ENCODE measurements around the gene RHO.
"Not testable (repeated sequence)": the region's sequence is repeated elsewhere in the genome, so short reads cannot be mapped to it uniquely, and the experiment has no call there.

RHO gene

DNA sequence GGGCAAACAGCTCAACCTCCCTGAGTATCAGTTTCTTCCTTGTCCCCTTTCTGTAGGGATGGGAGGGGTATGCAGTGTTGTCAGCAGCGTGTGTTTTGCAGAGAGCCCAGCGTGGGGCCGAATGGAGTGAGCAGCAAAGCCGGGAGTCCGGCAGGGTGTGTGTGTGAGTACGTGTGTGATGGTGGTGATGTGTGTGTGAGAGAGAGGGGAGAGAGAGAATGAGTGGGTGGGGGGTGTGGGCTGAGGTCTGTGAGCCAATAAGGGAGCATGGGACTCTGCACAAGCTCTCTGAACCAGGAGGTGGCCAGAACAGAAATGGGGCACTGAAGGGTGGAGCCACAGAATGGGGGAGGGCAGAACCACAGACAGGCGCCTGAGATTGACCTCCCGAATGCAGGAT is 44.6 kb upstream of the RHO start:
- Histone ChIP-seq H4K20me1 (ENCODE audit: insufficient read depth, low read length) (no peaks in the 10 kb centered on the region), H3K4me1 (ENCODE audit: insufficient read depth, low read length, severe bottlenecking) (peaks cover 6% of the 10 kb centered on the region), H3K9me3 (ENCODE audit: low read length) (no peaks in the 10 kb centered on the region), H3K36me3 (ENCODE audit: insufficient read depth, low read length) (peaks cover 10% of the 10 kb centered on the region; the same call in 1 of the 2 replicates), H3K9me2 (ENCODE audit: low read depth, low read length) (no peaks in the 10 kb centered on the region), H3K27ac (ENCODE audit: low read depth, low read length, poor library complexity, severe bottlenecking) (no peak overlapping the region), H3K79me2 (ENCODE audit: insufficient read depth, low read length) (no peaks in the 10 kb centered on the region), H3K4me2 (ENCODE audit: low read length) (no peak overlapping the region), H3K27me3 (ENCODE audit: insufficient read depth, low read length) (no peaks in the 10 kb centered on the region), H3K9ac (ENCODE audit: low read length) (no peak overlapping the region), H3F3A (ENCODE audit: insufficient read depth, low read length) (no peaks in the 10 kb centered on the region), H2AFZ (ENCODE audit: low read length) (no peak overlapping the region), H3K4me3 (ENCODE audit: low read depth, low read length, poor library complexity, severe bottlenecking) (no peak overlapping the region)
- TF ChIP-seq EZH2 (IDR thresholded peaks at IDR 0.05; ENCODE audit: borderline replicate concordance, low read length) (no peak), CTCF (IDR thresholded peaks at IDR 0.05; ENCODE audit: low read length) (no peak)

- not testable (repeated sequence) for H3K27me3 ChIP-seq (ENCODE audit: insufficient read depth, low read length); H3K4me2 ChIP-seq (ENCODE audit: low read length); H3K4me1 ChIP-seq (ENCODE audit: insufficient read depth, low read length, severe bottlenecking); H3K79me2 ChIP-seq (ENCODE audit: insufficient read depth, low read length); H3K9ac ChIP-seq (ENCODE audit: low read length); H3K9me3 ChIP-seq (ENCODE audit: low read length); H3F3A ChIP-seq (ENCODE audit: insufficient read depth, low read length); H3K4me3 ChIP-seq (ENCODE audit: low read depth, low read length, poor library complexity, severe bottlenecking); H4K20me1 ChIP-seq (ENCODE audit: insufficient read depth, low read length); H2AFZ ChIP-seq (ENCODE audit: low read length); H3K36me3 ChIP-seq (ENCODE audit: insufficient read depth, low read length); H3K9me2 ChIP-seq (ENCODE audit: low read depth, low read length); H3K27ac ChIP-seq (ENCODE audit: low read depth, low read length, poor library complexity, severe bottlenecking)
These were observed 43.3 kb upstream of the RHO start for GRCh38 chr3:129485146-129485545.

DNA sequence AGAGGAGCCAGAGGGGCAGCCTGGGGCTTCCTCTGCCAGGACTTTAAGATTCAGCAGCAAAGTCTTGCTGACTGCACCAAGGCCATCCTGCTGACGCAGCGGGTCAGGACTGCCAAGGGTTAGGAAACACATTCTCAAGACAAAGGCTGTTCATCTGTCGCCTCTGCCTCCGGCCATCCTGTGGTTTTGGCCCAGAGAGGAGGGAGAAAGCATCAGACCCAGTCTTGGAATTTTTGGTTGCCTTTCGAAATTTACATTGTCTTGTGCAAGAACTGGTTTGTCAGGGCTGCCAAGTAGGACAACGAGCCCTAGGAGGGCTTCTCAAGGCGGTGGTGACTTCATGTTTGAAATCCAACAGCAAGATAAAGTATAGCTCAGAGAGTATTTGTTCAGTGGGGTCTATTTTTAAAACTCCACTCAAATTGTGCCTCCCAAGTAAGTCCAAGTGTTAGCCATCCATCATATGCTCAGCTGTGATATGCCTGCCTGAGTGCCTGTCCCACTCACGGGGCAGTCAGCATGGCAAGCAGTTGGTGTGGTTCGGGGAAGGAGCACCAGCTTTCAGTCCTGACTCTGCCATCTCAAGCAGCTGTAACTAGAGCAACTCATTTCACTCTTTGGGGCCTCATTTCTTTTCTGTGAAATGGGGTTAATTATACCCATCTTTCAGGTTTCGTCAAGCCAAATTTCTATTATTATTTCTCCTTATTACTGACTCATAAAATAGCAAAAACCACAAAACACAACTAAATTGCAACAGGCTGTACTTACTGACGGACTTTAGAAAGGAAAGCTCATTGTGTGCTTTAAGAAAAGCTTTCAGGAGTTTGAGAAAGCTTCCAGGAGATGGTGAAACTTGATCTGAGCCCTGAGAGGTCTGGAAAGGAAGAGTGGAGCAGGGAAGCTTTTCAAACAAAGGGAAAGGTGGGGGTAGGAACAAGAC is 42.4 kb upstream of the RHO start:
- Histone ChIP-seq H3K4me3 (ENCODE audit: low read depth, low read length, poor library complexity, severe bottlenecking) (no peak overlapping the region), H2AFZ (ENCODE audit: low read length) (no peak overlapping the region), H3K9me2 (ENCODE audit: low read depth, low read length) (no peaks in the 10 kb centered on the region), H3K4me2 (ENCODE audit: low read length) (no peak overlapping the region), H3K9ac (ENCODE audit: low read length) (no peak overlapping the region), H3K9me3 (ENCODE audit: low read length) (no peaks in the 10 kb centered on the region), H3K36me3 (ENCODE audit: insufficient read depth, low read length) (peaks cover 10% of the 10 kb centered on the region; the same call in 1 of the 2 replicates), H3K27me3 (ENCODE audit: insufficient read depth, low read length) (no peaks in the 10 kb centered on the region), H3K79me2 (ENCODE audit: insufficient read depth, low read length) (no peaks in the 10 kb centered on the region), H3F3A (ENCODE audit: insufficient read depth, low read length) (no peaks in the 10 kb centered on the region), H3K27ac (ENCODE audit: low read depth, low read length, poor library complexity, severe bottlenecking) (no peak overlapping the region), H4K20me1 (ENCODE audit: insufficient read depth, low read length) (no peaks in the 10 kb centered on the region), H3K4me1 (ENCODE audit: insufficient read depth, low read length, severe bottlenecking) (peaks cover 6% of the 10 kb centered on the region)
- no peak for TF ChIP-seq EZH2 (IDR thresholded peaks at IDR 0.05; ENCODE audit: borderline replicate concordance, low read length)
- no peak for TF ChIP-seq CTCF (IDR thresholded peaks at IDR 0.05; ENCODE audit: low read length)

GRCh38 chr3:129486664-129487035 is 41.8 kb upstream of the RHO start:
- Histone ChIP-seq H3F3A (ENCODE audit: insufficient read depth, low read length) (no peaks in the 10 kb centered on the region), H3K4me2 (ENCODE audit: low read length) (no peak overlapping the region), H3K9ac (ENCODE audit: low read length) (no peak overlapping the region), H3K27ac (ENCODE audit: low read depth, low read length, poor library complexity, severe bottlenecking) (no peak overlapping the region), H3K79me2 (ENCODE audit: insufficient read depth, low read length) (no peaks in the 10 kb centered on the region), H4K20me1 (ENCODE audit: insufficient read depth, low read length) (no peaks in the 10 kb centered on the region), H3K27me3 (ENCODE audit: insufficient read depth, low read length) (no peaks in the 10 kb centered on the region), H3K9me3 (ENCODE audit: low read length) (no peaks in the 10 kb centered on the region), H3K4me3 (ENCODE audit: low read depth, low read length, poor library complexity, severe bottlenecking) (no peak overlapping the region), H3K9me2 (ENCODE audit: low read depth, low read length) (no peaks in the 10 kb centered on the region), H3K36me3 (ENCODE audit: insufficient read depth, low read length) (peaks cover 9% of the 10 kb centered on the region; the same call in 1 of the 2 replicates), H3K4me1 (ENCODE audit: insufficient read depth, low read length, severe bottlenecking) (peaks cover 5% of the 10 kb centered on the region), H2AFZ (ENCODE audit: low read length) (no peak overlapping the region)
- TF ChIP-seq EZH2 (IDR thresholded peaks at IDR 0.05; ENCODE audit: borderline replicate concordance, low read length) (no peak), CTCF (IDR thresholded peaks at IDR 0.05; ENCODE audit: low read length) (no peak)
